WTC11 (cell line): ENCODE measurements around the gene DGKA. TPM values are rescaled to one million over a fixed set of nuclear protein-coding genes. Genes with fewer than 3 reads are reported as not detected.

Source experiments
- ATAC-seq: fragments of 200-7000 bp; cut with Tn5 transposase; 2 replicates; pipeline ENCODE4 v1.10.0; 2021; ENCODE audit warnings: mild to moderate bottlenecking, moderate library complexity
- CTCF ChIA-PET: fragments of 300-600 bp; sonication (Branson Sonifier 250); formaldehyde crosslinking; loops from one replicate; lab custom pipeline; 2021; ENCODE audit warnings: antibody characterized with exemption; lab: Charles Lee
- POLR2A ChIA-PET: fragments of 350-600 bp; sonication (Branson Sonifier 250); formaldehyde crosslinking; loops from one replicate; lab custom pipeline; 2021; ENCODE audit warnings: antibody characterized with exemption; lab: Charles Lee
- DNase-seq: peaks from one replicate; pipeline ENCODE4 v3.0.0; 2021; ENCODE audit warnings: low spot score
- H3K27ac Mint-ChIP-seq: 2 replicates; pipeline ENCODE4 v1.8.0; 2021; ENCODE audit warnings: mixed read lengths
- H3K27me3 Mint-ChIP-seq: 2 replicates; pipeline ENCODE4 v1.8.0; 2021; ENCODE audit warnings: low read depth, mild to moderate bottlenecking, moderate library complexity, mixed read lengths
- H3K36me3 Mint-ChIP-seq: 2 replicates; pipeline ENCODE4 v1.8.0; 2021; ENCODE audit warnings: mixed read lengths
- H3K4me1 Mint-ChIP-seq: 2 replicates; pipeline ENCODE4 v1.8.0; 2022; ENCODE audit warnings: mixed read lengths
- H3K4me3 Mint-ChIP-seq: 2 replicates; pipeline ENCODE4 v1.8.0; 2021; ENCODE audit warnings: mild to moderate bottlenecking, moderate library complexity, mixed read lengths
- H3K9me3 Mint-ChIP-seq: 2 replicates; pipeline ENCODE4 v1.8.0; 2021; ENCODE audit warnings: mixed read lengths
- AR ChIP-seq: fragments of 250-450 bp; sonication (Bioruptor Pico); IDR thresholded peaks from 2 replicates; pipeline ENCODE4 v1.9.0; 2021; ENCODE audit warnings: mild to moderate bottlenecking
- ARID4B ChIP-seq: sonication (generic); formaldehyde crosslinking; IDR thresholded peaks from 2 replicates; pipeline ENCODE4 v1.8.0; 2023; ENCODE audit warnings: missing genetic modification reagents, mild to moderate bottlenecking, borderline replicate concordance
- E2F4 ChIP-seq: sonication (generic); formaldehyde crosslinking; IDR thresholded peaks from 2 replicates; pipeline ENCODE4 v1.8.1; 2022; ENCODE audit warnings: low read depth, mild to moderate bottlenecking, moderate library complexity, missing genetic modification reagents, borderline replicate concordance
- ELF4 ChIP-seq: sonication (generic); formaldehyde crosslinking; IDR thresholded peaks from 2 replicates; pipeline ENCODE4 v1.8.1; 2022; ENCODE audit warnings: low read depth, mild to moderate bottlenecking, moderate library complexity, missing genetic modification reagents
- ERG ChIP-seq: fragments of 250-450 bp; sonication (Bioruptor Pico); IDR thresholded peaks from 2 replicates; pipeline ENCODE4 v1.8.0; 2021; ENCODE audit warnings: mild to moderate bottlenecking
- ETV6 ChIP-seq: sonication (generic); formaldehyde crosslinking; IDR thresholded peaks from 2 replicates; pipeline ENCODE4 v1.8.1; 2022; ENCODE audit warnings: mild to moderate bottlenecking, missing genetic modification reagents
- MLX ChIP-seq: sonication (generic); formaldehyde crosslinking; IDR thresholded peaks from 2 replicates; pipeline ENCODE4 v1.8.1; 2023; ENCODE audit warnings: mild to moderate bottlenecking, missing genetic modification reagents, moderate library complexity
- OVOL2 ChIP-seq: fragments of 250-450 bp; sonication (Bioruptor Pico); IDR thresholded peaks from 2 replicates; pipeline ENCODE4 v1.9.0; 2021; ENCODE audit warnings: mild to moderate bottlenecking, borderline replicate concordance
- SP1 ChIP-seq: sonication (generic); formaldehyde crosslinking; conservative IDR thresholded peaks from 2 replicates; pipeline ENCODE4 v1.8.1; 2022; ENCODE audit warnings: missing genetic modification reagents
- TEAD4 ChIP-seq: sonication (generic); formaldehyde crosslinking; IDR thresholded peaks from 2 replicates; pipeline ENCODE4 v1.8.0; 2022; ENCODE audit warnings: mild to moderate bottlenecking, missing genetic modification reagents
- ZNF121 ChIP-seq: sonication (generic); formaldehyde crosslinking; IDR thresholded peaks from 2 replicates; pipeline ENCODE4 v1.8.0; 2023; ENCODE audit warnings: missing genetic modification reagents
- ZNF281 ChIP-seq: sonication (generic); formaldehyde crosslinking; IDR thresholded peaks from 2 replicates; pipeline ENCODE4 v1.8.0; 2023; ENCODE audit warnings: mild to moderate bottlenecking, missing genetic modification reagents
- total RNA-seq: library from RNA; stranded (reverse); gene quantifications from 3 replicates; pipeline ENCODE4 v1.2.3, GENCODE V29; 2021

The DGKA gene
- total RNA-seq, 1 experiment from 2014 or later, result 25.5 TPM

- ChIA-PET POLR2A (no interaction called here), CTCF (no interaction called here)
- no peak overlapping the region for H3K27ac Mint-ChIP-seq
- no peaks in the 10 kb centered on the region for H3K4me1 Mint-ChIP-seq
- H3K27me3 Mint-ChIP-seq, result no peaks in the 10 kb centered on the region; the same call in 1 of the 2 replicates
- ATAC-seq (no peak), DNase-seq (no peak)
- H3K9me3 Mint-ChIP-seq, result peaks cover 16% of the 10 kb centered on the region
- no peaks in the 10 kb centered on the region for H3K36me3 Mint-ChIP-seq
- TF ChIP-seq ARID4B (CRISPR knock-in tag) (no peak), SP1 (CRISPR knock-in tag) (no peak), ZNF281 (CRISPR knock-in tag) (no peak), ELF4 (CRISPR knock-in tag) (no peak), ERG (no peak), AR (CRISPR knock-in tag) (no peak), ZNF121 (0 out of 2 replicates have a peak, but pooled peaks have one; percentile 53), TEAD4 (CRISPR knock-in tag) (no peak)
- H3K4me3 Mint-ChIP-seq, result no peak overlapping the region
Measured at GRCh38 chr12:55891310-55891709, 39.7 kb upstream of the DGKA start.

GRCh38 chr12:55893723-55894122 is 37.2 kb upstream of the DGKA start:
- no peaks in the 10 kb centered on the region; the same call in 1 of the 2 replicates for H3K27me3 Mint-ChIP-seq
- no peak overlapping the region for H3K4me3 Mint-ChIP-seq
- no peaks in the 10 kb centered on the region for H3K36me3 Mint-ChIP-seq
- ATAC-seq, result no peak
- H3K9me3 Mint-ChIP-seq, result peaks cover 16% of the 10 kb centered on the region
- POLR2A ChIA-PET, result no interaction called here
- TF ChIP-seq E2F4 (CRISPR knock-in tag) (no peak), OVOL2 (CRISPR knock-in tag) (no peak), ETV6 (CRISPR knock-in tag) (no peak), MLX (no peak)
- TF ChIP-seq, all 79 proteins: peak for 0
- Mint-ChIP-seq H3K27ac (no peak overlapping the region), H3K4me1 (no peaks in the 10 kb centered on the region)
- DNase-seq, result no peak
- CTCF ChIA-PET, result interaction anchor here (0.6 kb wide), 1 partner anchor 48 kb away, joined by 4 read pairs; no protein-coding TSS in a partner anchor
